Hepatocyte (in vitro differentiated cells): ENCODE results near the gene PGGHG.
"Not testable (repeated sequence)": the region's sequence is repeated elsewhere in the genome, so short reads cannot be mapped to it uniquely, and the experiment has no call there.

Experiments used
- CTCF ChIP-seq: fragments of 200-600 bp; sonication (generic); IDR thresholded peaks from 2 replicates; pipeline ENCODE4 v1.5.1; 2016; ENCODE audit warnings: antibody characterized with exemption, mild to moderate bottlenecking; ENCODE audit not compliant: poor library complexity
- EZH2 ChIP-seq: fragments of 200-600 bp; sonication (generic); IDR thresholded peaks from 2 replicates; pipeline ENCODE4 v1.6.1; 2016; ENCODE audit warnings: antibody characterized with exemption, mild to moderate bottlenecking, borderline replicate concordance

GRCh38 chr11:324593-325517 lies 35.9 kb downstream of the PGGHG start:
- TF ChIP-seq CTCF, EZH2: not testable (repeated sequence)
